Measurements from ENCODE around the gene APBA1. TPM values are rescaled to one million over a fixed set of nuclear protein-coding genes. Genes with fewer than 3 reads are reported as not detected.

The APBA1 gene
- total RNA-seq, 1 experiment from 2014 or later: 1.8 TPM

- H2AFZ ChIP-seq (ENCODE audit: low read length): no peak overlapping the region
- H2BK20ac ChIP-seq (ENCODE audit: low read depth, low read length, poor library complexity, severe bottlenecking): no peak overlapping the region
- H3K4ac ChIP-seq (ENCODE audit: low read depth, low read length): no peak overlapping the region
- no peaks in the 10 kb centered on the region for H4K20me1 ChIP-seq (ENCODE audit: control insufficient read depth, insufficient read depth, insufficient read length)
- no peak overlapping the region for H3K4me3 Mint-ChIP-seq
- no peak overlapping the region for H4K91ac ChIP-seq (ENCODE audit: insufficient read length, low read depth, low read length)
- H3K23ac ChIP-seq (ENCODE audit: insufficient read length, low read depth, low read length): no peak overlapping the region
- H3K18ac ChIP-seq (ENCODE audit: insufficient read length, low read depth, low read length): no peak overlapping the region
- no peaks in the 10 kb centered on the region for H3K4me1 Mint-ChIP-seq
- H2AK5ac ChIP-seq (ENCODE audit: insufficient read length, low read length): no peak overlapping the region
- no peak overlapping the region for H4K8ac ChIP-seq (replicated peaks; ENCODE audit: insufficient read length, low read depth, low read length)
- H3K9ac ChIP-seq (ENCODE audit: extremely low read depth, insufficient read length, low read length): no peak overlapping the region
- no peak for DNase-seq
- no peaks in the 10 kb centered on the region for H3K27me3 ChIP-seq (ENCODE audit: insufficient read depth, low read length)
- no peaks in the 10 kb centered on the region for H3K79me1 ChIP-seq (ENCODE audit: insufficient read depth, low read depth, low read length, poor library complexity, severe bottlenecking)
- 0 out of 2 replicates have a peak, but pooled peaks cover 6% of the 10 kb centered on the region for H3K27me3 Mint-ChIP-seq (ENCODE audit: low read depth)
- H3K79me2 ChIP-seq (ENCODE audit: insufficient read depth, low read length): no peaks in the 10 kb centered on the region
- no peak overlapping the region for H3K27ac Mint-ChIP-seq
- H4K5ac ChIP-seq (ENCODE audit: insufficient read length, low read depth, low read length): no peak overlapping the region
- H2BK5ac ChIP-seq (ENCODE audit: insufficient read length, low read length): no peak overlapping the region
- WGBS (ENCODE audit: extremely low coverage, insufficient read length, low lambda C conversion rate): no CpG with 5 or more reads among the region's 5 CpGs
- no peak overlapping the region for H3K27ac ChIP-seq (ENCODE audit: insufficient read length, low read depth, low read length)
- no peak overlapping the region for H2BK15ac ChIP-seq (ENCODE audit: low read depth, low read length)
- TF ChIP-seq CTCF (conservative IDR thresholded peaks at IDR 0.05): no peak
- H2BK120ac ChIP-seq (ENCODE audit: low read depth, low read length, poor library complexity, severe bottlenecking): no peak overlapping the region
- H3K9me3 Mint-ChIP-seq: no peaks in the 10 kb centered on the region
- H3K36me3 Mint-ChIP-seq (ENCODE audit: insufficient read depth in 1 of 3, low read depth in 3 of 3): no peaks in the 10 kb centered on the region; a peak in 1 of 7 replicates
- H3K4me2 ChIP-seq (ENCODE audit: insufficient read depth, insufficient read length, low read length): no peak overlapping the region
- no peak overlapping the region for H3T11ph ChIP-seq (ENCODE audit: low read length)
- H3K9me3 ChIP-seq (ENCODE audit: control insufficient read depth, low read depth, low read length): no peaks in the 10 kb centered on the region
- no peaks in the 10 kb centered on the region for H3K4me1 ChIP-seq (ENCODE audit: insufficient read depth, low read length)
- H3K23me2 ChIP-seq (ENCODE audit: insufficient read length, low read depth, low read length, poor library complexity, severe bottlenecking): no peaks in the 10 kb centered on the region
- H2BK12ac ChIP-seq (ENCODE audit: insufficient read length, low read depth, low read length): no peak overlapping the region
- no peak overlapping the region for H3K14ac ChIP-seq (ENCODE audit: insufficient read depth, low read length)
- H3K56ac ChIP-seq (ENCODE audit: insufficient read length, low read depth, low read length): no peak overlapping the region
These were observed 152.5 kb downstream of the APBA1 start for GRCh38 chr9:69519470-69520240.

All from H9 (cell line).